SW 1271 (cell line): ENCODE data around the gene ENDOG.
"Not testable (repeated sequence)": the region's sequence is repeated elsewhere in the genome, so short reads cannot be mapped to it uniquely, and the experiment has no call there.

Experiments
- DNase-seq, 2 experiments: peaks; one replicate each; lab custom pipeline; 2025; lab: John Stamatoyannopoulos, UW

The ENDOG gene

DNA sequence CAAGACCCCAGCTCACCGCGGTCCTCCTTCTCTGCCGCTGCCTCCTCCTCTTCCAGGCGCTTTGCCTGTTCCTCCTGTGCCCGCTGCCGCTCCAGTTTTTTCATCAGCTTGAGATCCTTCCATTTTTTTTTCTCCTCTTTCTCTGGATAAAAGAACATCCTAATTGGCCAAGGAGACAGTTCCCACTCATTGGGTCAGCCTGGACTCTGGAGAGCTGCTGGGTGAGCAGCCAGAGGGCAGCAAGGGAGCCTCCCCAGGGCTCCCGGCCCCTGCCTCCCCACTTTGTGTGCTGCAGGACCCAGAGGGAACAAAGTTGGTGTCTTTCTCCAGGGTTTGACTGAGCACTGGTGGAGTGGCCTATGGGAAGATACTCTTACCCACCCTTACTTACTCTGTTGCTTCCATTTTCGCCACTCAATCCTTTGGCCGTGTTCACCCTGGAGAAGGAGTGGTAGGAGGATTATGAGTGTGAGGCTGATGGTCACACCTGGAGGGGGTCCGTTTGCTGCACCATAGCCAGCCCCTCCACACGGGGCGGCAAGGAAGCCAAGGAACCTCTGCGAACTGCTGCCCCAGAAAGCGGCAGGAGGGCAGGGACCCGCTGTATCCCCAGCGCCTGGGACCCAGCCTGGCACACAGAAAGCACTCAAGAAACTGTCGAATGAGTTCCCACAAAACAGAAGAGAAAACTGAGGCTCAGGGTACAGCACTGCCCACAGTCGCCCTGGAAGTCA, 10.6 kb downstream of the ENDOG start:
- DNase-seq, result no peak

DNA sequence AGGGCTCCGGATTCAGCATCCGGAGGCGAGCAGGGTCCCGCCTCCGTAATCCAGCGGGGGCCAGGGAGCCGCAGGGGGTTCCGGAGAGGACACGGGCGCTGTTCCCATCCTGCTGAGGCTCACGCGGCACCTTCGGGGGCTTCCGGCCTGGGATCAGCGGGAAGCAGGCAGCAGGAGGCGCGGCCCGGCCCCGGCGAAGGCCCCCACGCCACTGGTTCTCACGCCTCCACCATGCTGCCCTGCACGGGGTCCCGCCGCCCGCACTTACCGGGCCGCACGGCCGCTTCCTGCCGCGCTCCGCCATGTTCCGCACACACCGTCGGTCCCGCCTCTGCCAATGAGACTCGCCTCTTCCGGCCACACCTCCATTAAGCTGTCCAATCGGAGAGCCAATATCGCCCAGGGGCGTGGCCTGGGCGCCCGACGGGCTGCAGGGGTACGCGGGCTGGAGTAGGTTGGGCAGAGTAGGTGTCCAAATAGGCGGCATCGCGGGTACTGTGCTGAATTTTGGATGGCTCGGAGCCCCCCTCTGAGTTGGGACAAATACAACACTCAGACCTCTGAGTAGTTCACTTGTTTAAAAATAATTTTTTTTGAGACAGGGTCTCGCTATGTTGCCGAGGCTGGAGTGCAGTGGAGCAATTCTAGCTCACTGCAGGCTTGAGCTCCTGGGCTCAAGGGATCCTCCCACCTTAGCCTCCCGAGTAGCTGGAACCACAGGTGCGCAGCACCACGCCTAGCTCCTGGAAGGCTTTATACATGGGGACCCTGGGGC, 11.4 kb downstream of the ENDOG start, which contains the start of gene SPOUT1:
Gene SPOUT1 (minus strand): TSS at position 318 of the 775 bp plus-strand sequence. CDS start 14 bp downstream, at position 304.
- DNase-seq, result peak; percentile 81 to 93

DNA sequence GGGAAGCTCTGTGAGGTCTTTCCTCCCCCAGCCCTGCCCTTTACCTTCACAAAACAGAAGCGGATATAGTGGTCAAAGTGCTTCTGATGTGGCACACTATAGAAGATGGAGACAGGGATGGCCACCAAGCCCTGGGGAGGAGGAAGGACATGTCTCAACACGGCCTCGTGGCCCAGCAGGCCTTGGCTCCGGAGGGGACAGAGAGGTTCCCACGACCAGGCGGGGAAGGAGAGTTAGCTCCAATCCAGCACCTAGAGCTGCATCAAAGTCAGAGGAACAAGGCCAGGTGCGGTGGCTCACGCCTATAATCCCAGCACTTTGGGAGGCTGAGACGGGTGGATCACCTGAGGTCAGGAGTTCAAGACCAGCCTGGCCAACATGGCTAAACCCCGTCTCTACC, 15.4 kb downstream of the ENDOG start:
- no peak for DNase-seq

DNA sequence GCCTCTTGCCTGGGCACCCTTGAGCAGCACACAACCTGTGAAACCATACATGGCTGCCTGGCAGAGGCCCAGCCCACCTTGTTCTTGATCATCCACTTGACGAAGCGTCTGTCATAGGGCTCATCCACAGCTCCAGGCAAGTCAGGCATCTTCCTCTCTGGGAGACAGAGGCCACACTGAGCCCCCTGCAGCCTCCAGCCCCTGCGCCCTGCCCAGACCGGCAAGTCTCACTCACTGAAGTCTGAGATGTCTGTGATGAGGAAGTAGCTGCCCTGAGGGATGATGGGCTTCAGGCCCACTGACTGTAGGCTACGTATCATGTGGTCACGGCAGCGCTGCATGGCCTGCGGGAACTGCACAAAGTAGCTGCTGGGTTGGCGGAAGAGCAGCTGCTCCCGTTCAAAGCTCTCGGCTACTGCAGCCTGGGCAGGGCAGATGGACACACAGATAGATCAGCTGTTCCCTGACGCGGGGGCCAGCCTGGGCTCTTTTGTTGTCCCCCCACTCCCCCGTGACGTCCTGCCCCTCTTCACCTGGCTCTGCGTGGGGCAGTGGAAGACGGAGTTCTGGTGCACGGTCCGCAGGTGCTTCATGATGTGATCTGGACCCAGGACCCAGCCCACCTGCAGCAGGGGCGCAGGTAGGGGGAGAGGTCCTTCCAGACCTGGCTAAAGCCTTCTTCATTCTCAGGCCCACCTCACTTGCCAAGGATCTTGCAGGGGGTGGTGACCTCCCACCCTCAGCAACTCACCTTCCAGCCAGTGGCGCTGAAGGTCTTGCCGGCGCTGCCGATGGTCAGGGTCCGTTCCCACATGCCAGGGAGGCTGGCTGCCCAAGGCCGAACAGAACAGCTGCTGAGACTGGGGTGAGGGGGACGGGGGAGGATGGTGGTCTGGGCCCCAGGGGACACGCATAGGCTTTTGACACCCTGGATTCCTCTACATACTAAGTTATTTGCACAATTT, 17.2 kb downstream of the ENDOG start:
- no peak for DNase-seq

DNA sequence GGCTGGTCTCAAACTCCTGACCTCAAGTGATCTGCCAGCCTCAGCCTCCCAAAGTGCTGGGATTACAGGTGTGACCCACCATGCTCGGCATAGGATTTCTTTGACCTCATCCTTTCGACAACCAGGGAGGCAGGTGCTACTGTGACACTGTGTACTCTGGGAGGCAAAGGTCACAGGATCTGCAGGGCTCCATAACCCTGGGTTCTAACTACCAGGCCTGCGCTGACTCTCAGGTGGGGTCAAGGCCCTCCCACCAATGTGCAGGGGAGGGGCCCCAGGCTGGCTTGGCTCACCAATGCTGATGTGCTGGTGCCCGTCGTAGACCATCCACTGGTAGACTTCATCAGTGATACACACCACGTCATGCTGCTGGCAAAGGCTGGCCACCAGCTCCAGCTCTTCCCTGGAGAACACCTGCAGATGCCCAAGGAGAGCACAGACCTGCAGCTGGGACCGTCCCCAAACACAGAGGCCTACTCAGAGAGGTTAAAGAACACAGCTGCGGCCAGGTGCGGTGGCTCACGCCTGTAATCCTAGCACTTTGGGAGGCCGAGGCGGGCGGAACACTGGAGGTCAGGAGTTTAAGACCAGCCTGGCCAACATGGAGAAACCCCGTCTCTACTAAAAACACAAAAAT, 18.3 kb downstream of the ENDOG start:
- DNase-seq, result no peak

DNA sequence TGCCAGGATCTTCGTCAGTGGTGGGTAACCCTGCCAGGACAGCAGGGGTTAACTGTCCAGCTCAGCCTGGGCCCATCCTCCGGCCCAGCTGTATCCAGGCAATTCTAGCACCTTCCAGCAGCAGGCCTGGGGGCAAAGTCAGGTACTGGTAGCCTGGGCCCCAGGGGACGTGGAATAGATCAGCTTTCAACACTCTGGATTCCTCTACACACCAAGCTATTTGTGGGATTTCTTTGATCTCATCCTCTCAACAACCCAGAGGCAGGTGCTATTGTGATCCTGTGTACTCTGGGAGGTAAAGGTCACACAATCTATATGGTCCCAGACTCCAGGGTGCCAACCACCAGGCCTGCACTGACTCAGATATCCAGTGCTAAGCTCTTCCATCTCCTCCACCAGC, 20.0 kb downstream of the ENDOG start:
- no peak for DNase-seq

DNA sequence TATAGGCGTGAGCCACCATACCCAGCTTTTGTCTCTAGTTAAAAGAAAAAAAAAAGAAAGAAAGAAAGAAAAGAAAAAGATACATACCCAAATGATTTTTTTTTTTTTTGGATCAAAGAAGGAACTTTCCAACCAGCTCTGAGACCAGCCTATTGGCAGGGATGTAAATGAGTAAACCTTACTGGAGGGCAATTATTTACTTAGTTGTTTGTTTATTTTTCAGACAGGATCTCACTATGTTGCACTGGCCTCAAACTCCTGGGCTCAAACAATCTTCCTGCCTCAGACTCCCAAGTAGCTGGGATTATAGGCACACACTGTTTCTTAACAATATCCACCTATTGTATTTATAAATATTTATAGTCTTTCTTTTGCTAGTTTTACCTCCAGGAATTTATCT, 22.2 kb downstream of the ENDOG start:
- DNase-seq, result no peak

DNA sequence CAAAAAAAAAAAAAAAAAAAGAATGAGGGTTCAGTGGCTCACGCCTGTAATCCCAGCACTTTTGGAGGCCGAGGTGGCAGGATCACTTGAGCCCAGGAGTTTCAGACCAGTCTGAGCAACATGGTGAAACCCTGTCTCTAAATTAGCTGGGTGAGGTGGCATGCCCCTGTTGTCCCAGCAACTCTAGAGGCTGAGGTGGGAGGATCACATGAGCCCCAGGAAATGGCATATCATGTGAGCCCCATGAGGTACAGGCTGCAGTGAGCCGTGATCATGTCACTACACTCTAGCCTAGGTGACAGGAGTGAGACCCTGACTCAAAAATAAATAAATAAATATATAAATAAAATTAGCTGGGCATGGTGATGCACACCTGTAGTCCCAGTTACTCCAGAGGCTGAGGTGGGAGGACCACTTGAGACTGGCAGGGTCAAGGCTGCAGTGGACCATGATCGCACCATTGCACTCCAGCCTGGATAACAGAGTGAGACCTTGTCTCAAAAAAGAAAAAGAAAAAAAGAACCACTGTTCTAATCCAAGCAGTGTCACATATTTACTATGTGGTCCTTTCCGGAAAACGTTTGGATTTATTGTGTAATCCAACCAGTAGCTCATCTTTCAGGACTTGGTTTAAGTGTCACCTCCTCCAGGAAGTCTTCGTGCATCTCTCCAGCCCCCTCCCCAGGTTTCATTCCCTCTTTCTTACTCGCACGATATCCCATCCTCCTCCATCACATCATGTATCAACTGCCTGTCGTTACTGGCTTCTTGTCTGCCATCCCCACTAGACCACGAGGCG, 23.6 kb downstream of the ENDOG start:
- no peak for DNase-seq

DNA sequence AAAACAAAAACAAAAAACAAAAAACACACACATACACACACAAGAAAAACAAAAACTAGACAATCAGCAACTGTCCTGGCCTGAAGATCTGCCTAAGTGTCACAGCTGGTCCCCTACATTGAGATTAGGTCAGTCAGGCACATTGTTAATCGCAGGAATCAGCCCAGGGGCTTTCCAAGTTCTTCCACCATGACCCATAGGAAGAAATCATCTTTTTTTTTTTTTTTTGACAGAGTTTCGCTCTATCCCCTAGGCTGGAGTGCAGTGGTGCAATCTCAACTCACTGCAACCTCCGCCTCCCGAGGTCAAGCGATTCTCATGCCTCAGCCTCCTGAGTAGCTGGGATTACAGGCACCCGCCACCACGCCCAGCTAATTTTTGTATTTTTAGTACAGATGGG, 24.9 kb downstream of the ENDOG start:
- not testable (repeated sequence) for DNase-seq

DNA sequence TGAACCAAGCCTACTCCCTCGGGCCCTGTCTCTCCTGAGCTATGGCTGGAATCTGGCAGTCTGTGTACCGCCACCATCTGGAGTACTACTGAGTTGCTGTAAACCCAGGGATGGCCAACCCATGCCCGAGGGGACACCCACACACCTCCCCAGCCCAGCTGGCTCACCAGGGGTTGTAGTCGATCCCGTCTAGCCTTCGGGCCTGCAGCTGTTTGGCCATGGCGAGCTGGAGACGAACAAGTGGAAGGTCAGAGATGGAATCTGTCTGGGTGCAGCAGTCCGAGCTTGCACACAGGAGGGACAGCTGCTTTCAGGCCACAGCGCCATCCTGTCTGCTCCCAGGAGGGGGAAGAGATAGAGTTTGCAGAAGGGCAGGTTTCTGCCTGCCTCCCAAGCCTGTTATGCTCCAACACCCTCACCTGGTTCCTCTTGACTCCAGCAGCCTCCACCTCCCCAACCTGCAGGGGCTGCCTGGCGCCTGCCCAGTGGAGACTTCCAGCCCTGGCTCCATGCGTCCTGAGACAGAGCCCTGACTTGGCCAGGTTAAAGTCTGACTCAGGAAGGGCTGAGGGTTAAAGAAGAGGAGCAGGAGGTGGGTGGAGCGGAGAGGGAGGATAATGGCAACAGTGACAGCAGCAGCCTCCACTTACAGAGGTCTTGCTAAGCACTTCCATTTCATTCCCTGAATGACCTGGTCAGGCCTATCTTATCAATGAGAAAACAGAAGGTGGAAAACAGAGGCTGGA, 27.1 kb downstream of the ENDOG start:
- no peak for DNase-seq

DNA sequence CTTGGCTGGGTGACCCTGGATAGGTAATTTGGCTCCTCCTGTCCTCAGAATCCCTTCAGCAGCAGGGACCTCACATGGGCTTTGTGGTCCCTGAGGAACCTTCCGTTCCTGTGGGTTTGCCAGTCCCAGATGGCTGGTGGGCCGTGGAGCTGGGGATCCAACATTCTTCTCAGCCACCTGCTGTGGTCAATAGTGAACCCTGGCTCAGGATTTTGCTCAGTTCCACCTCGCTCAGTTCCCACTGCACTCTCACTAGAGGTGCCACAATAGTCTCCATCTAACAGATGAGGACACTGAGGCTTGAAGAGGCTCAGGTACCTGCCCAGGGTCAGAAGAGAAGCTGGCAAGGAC, 28.4 kb downstream of the ENDOG start:
- no peak for DNase-seq

DNA sequence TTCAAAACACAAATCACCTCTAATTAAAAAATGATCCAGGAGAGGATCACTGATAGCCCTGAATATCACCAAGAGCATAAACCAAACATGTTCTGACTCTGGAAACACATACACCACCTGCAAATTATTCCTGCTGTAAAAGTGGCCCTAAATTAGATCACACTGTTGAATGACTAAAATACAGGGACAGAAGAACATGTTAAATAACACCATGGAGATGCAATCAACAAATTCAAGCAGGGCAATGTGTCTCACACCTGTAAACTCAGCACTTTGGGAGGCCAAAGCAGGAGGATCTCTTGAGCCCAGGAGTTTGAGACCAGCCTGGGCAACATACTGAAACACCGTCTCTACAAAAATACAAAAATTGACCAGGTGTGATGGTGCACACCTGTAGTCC, 29.5 kb downstream of the ENDOG start:
- no peak for DNase-seq

DNA sequence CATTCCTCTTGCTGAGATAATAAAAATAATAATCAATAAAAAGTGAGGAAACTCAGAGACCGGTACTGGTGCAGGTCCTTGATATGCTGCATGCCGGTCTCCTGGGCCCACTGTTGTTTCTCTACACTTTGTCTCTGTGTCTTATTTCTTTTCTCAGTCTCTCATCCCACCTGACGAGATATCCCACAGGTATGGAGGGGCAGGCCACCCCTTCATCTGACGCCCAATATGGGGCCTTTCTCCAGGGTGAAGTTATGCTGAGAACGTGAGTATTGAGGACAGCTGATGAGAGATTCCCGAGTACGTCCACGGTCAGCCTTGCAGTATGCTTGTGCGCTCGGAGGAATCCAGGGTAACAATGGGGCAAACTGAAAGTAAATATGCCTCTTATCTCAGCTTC, 32.7 kb downstream of the ENDOG start:
- not testable (repeated sequence) for DNase-seq

DNA sequence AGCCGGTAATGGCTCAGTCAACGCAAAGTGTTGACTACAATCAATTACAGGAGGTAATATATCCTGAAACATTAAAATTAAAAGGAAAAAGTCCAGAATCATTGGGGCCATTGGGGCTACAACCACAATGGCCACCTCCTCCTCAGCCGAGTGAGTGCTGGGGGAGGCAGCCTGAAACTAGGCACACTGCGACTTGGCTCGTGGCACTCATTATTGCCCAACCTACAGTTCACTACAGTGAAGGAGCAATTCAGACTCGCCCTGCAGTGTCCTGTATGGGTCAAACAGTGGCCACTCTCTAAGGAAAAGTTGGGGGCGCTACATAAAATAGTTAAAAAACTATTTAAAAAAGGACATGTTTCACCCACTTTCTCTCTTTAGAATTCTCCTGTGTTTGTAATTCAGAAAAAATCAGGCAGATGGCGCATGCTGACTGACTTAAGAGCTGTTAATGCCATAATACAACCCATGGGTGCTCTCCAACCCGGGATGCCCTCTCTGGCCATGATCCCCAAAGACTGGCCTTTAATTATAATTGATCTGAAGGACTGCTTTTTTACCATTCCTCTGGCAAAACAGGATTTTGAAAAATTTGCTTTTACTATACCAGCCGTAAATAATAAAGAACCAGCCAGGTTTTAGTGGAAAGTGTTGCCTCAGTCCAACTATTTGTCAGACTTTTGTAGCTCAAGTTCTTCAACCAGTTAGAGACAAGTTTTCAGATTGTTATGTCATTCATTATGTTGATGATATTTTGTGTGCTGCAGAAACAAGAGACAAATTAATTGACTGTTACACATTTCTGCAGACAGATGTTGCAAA, 33.7 kb downstream of the ENDOG start:
- DNase-seq, result peak; percentile 43 to 53

DNA sequence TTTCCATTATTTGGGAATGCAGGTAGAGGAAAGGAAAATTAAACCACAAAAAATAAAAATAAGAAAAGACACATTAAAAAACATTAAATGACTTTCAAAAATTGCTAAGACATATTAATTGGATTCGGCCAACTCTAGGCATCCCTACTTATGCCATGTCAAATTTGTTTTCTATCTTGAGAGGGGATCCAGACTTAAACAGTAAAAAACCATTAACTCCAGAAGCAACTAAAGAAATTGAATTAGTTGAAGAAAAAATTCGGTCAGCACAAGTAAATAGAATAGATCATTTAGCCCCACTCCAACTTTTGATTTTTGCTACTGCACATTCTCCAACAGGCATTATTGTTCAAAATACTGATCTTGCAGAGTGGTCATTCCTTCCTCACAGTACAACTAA, 34.3 kb downstream of the ENDOG start:
- DNase-seq, result not testable (repeated sequence)

DNA sequence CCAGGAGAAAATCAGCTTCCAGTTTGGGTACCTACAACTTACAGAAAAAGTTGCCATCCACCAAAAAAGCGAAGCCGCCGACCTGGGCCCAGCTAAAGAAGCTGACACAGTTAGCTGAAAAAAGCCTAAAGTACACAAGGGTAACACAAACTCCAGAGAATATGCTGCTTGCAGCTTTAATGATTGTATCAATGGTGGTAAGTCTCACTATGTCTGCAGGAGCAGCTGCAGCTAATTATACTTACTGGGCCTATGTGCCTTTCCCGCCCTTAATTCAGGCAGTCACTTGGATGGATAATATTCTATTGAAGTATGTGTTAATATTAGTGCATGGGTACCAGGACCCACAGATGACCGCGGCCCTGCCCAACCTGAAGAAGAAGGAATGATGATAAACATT, 36.2 kb downstream of the ENDOG start:
- not testable (repeated sequence) for DNase-seq

DNA sequence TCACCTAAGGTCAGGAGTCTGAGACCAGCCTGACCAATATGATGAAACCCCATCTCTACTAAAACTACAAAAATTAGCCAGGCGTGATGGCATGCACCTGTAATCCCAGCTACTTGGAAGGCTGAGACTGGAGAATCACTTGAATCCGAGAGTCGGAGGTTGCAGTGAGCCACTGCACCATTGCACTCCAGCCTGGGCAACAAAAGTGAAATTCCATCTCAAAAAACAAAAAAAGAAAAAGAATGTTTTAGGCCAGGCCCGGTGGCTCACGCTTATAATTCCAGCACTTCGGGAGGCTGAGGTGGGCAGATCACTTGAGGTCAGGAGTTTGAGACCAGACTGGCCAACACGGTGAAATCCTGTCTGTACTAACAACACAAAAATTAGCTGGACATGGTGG, 40.2 kb downstream of the ENDOG start:
- not testable (repeated sequence) for DNase-seq

DNA sequence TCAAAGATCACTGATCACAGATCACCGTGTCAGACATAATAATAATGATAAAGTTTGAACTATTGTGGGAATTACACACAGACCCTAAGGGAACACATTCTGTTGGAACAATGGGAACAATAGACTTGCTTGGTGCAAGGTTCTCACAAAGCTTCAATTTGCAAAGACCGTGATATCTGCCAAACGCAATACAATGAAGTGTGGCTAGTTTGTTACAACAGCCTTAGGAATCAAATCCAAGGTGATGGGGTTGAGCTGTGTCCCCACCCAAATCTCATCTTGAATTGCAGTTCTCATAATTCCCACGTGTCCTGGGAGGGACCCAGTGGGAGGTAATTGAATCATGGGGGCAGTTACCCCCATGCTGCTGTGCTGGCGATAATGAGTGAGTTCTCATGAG, 42.6 kb downstream of the ENDOG start:
- DNase-seq, result no peak

DNA sequence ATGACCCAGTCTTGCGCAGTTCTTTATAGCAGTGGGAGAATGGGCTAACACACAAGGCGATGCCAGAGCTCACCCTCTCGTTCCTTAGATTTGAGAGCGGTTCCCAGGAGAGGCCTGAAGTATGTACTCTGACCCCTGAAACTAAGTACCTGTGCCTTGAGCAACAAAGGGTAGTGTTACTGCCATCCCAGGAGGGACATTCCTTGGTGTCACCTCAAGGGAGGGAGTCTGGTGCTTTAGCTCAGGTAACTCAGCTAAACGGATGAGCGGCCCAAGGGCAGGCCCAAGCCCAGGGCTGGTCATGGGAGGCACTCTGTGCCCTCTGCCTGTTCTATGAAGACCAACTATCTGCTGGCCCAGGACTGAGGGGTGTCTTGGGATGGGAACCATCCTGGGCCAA, 43.2 kb downstream of the ENDOG start:
- no peak for DNase-seq
